B cell (primary cell): ENCODE data around the gene OR7C1. TPM values are rescaled to one million over a fixed set of nuclear protein-coding genes. Genes with fewer than 3 reads are reported as not detected.

Source experiments
- ATAC-seq: fragments of 200-7000 bp; cut with Tn5 transposase; one replicate; pipeline ENCODE4 v1.10.0; 2021; ENCODE audit warnings: low read depth, mild to moderate bottlenecking, moderate number of reproducible peaks, moderate library complexity
- CTCF ChIA-PET: fragments of 350-600 bp; sonication (Branson Sonifier 250); formaldehyde crosslinking; loops from one replicate; lab custom pipeline; 2021; ENCODE audit warnings: antibody characterized with exemption, inconsistent platforms; lab: Charles Lee
- POLR2A ChIA-PET: fragments of 350-600 bp; sonication (Branson Sonifier 250); formaldehyde crosslinking; loops from one replicate; lab custom pipeline; 2021; ENCODE audit warnings: antibody characterized with exemption; lab: Charles Lee
- DNase-seq: peaks from one replicate; pipeline ENCODE4 v3.0.0; 2013
- H2AFZ ChIP-seq: 2 replicates; pipeline ENCODE4 v1.6.1; 2012; ENCODE audit warnings: mild to moderate bottlenecking, low read depth, low read length; ENCODE audit not compliant: insufficient read depth, poor library complexity, severe bottlenecking
- H3K27ac ChIP-seq, 2 donors: 1 replicate in 1 of 2; 2 replicates in 1 of 2; pipeline ENCODE4 v1.5.1; 2012 to 2013; ENCODE audit warnings: low read length in 2 of 2, mild to moderate bottlenecking in 2 of 2, moderate library complexity in 1 of 2
- H3K27me3 ChIP-seq, 4 experiments: fragments of 200-600 bp in 1 of 4; sonication (generic) in 1 of 4; replicated peaks in 1 of 4; 1 replicate in 2 of 4; 2 replicates in 2 of 4; pipeline versions ENCODE4 v1.6.1 to v1.7.0; 2013 to 2016; ENCODE audit warnings: low read length in 3 of 4, mild to moderate bottlenecking in 2 of 4, mixed read lengths in 1 of 4, moderate library complexity in 1 of 4; ENCODE audit not compliant: insufficient read depth in 4 of 4, control insufficient read depth in 3 of 4; ENCODE audit errors: control extremely low read depth in 1 of 4
- H3K36me3 ChIP-seq, 2 experiments: replicated peaks in 1 of 2; 1 replicate in 1 of 2; 2 replicates in 1 of 2; pipeline versions ENCODE4 v1.6.1 to v1.7.1; 2013; ENCODE audit warnings: low read length in 1 of 2; ENCODE audit not compliant: insufficient read depth in 2 of 2, control insufficient read depth in 1 of 2; ENCODE audit errors: control extremely low read depth in 1 of 2, extremely low read depth in 1 of 2
- H3K4me1 ChIP-seq, 2 donors: fragments of 200-600 bp in 1 of 2; sonication (generic) in 1 of 2; 1 replicate in 1 of 2; 2 replicates in 1 of 2; pipeline versions ENCODE4 v1.5.1 to v1.6.1; 2013 to 2017; ENCODE audit warnings: low read length in 2 of 2; ENCODE audit not compliant: control insufficient read depth in 2 of 2, insufficient read depth in 2 of 2
- H3K4me2 ChIP-seq: replicated peaks from 2 replicates; pipeline ENCODE3; 2012; ENCODE audit warnings: mild to moderate bottlenecking, low read depth, low read length; ENCODE audit not compliant: poor library complexity, severe bottlenecking
- H3K4me3 ChIP-seq, 5 experiments: fragments of 200-600 bp in 1 of 5; sonication (generic) in 1 of 5; 1 replicate in 3 of 5; 2 replicates in 2 of 5; pipeline versions ENCODE4 v1.5.1 to v1.7.0; 2011 to 2016; ENCODE audit warnings: low read length in 4 of 5, mild to moderate bottlenecking in 4 of 5, low read depth in 2 of 5, control low read depth in 1 of 5, moderate library complexity in 1 of 5; ENCODE audit not compliant: insufficient read depth in 1 of 5; ENCODE audit errors: control extremely low read depth in 1 of 5, extremely low read depth in 1 of 5
- H3K79me2 ChIP-seq: fragments of 200-600 bp; sonication (generic); one replicate; pipeline ENCODE4 v1.6.0; 2016; ENCODE audit warnings: low read length; ENCODE audit not compliant: control insufficient read depth, insufficient read depth
- H3K9ac ChIP-seq: fragments of 200-600 bp; sonication (generic); 2 replicates; pipeline ENCODE4 v1.6.1; 2017; ENCODE audit warnings: mild to moderate bottlenecking, low read length, moderate library complexity
- H3K9me3 ChIP-seq, 3 donors: one replicate each; pipeline versions ENCODE4 v1.6.1 to v1.7.1; 2013; ENCODE audit warnings: low read length in 2 of 3; ENCODE audit not compliant: control insufficient read depth in 2 of 3, insufficient read depth in 1 of 3; ENCODE audit errors: control extremely low read depth in 1 of 3
- H4K20me1 ChIP-seq: 2 replicates; pipeline ENCODE4 v1.6.0; 2012; ENCODE audit warnings: mild to moderate bottlenecking, low read length; ENCODE audit not compliant: insufficient read depth, control insufficient read depth, poor library complexity, severe bottlenecking
- H3K27ac Mint-ChIP-seq: one replicate; pipeline ENCODE4 v1.8.0; 2021; ENCODE audit warnings: mixed read lengths
- H3K27me3 Mint-ChIP-seq: one replicate; pipeline ENCODE4 v1.8.0; 2021; ENCODE audit warnings: mixed read lengths
- H3K4me1 Mint-ChIP-seq: one replicate; pipeline ENCODE4 v1.8.0; 2021; ENCODE audit warnings: mixed read lengths
- H3K4me3 Mint-ChIP-seq: one replicate; pipeline ENCODE4 v1.8.0; 2021; ENCODE audit warnings: mixed read lengths
- H3K9me3 Mint-ChIP-seq: one replicate; pipeline ENCODE4 v1.8.0; 2022; ENCODE audit warnings: mixed read lengths; ENCODE audit not compliant: insufficient read depth
- CTCF ChIP-seq: fragments of 200-600 bp; IDR thresholded peaks from one replicate; pipeline ENCODE4 v1.8.0; 2022; ENCODE audit warnings: antibody characterized with exemption, mild to moderate bottlenecking
- EZH2 ChIP-seq: IDR thresholded peaks from 2 replicates; pipeline ENCODE4 v1.6.1; 2012; ENCODE audit warnings: borderline replicate concordance, low read depth, mild to moderate bottlenecking, moderate library complexity, low read length; ENCODE audit not compliant: insufficient read depth, poor library complexity, severe bottlenecking
- WGBS: methylation state at CpG from one replicate; pipeline ENCODE4 v1.1.5; 2013; ENCODE audit warnings: missing lambda C conversion rate; ENCODE audit not compliant: insufficient coverage; 5-methylcytosine and 5-hydroxymethylcytosine counted together
- intact Hi-C: fragments of 100-400 bp; cut with micrococcal nuclease; formaldehyde crosslinking; loops from one replicate; pipeline ENCODE4 v1.10.0; 2022
- polyA plus RNA-seq: library from polyadenylated mRNA; depleted of rRNA; stranded (reverse); fragments of >200 nt; gene quantifications from 2 replicates; pipeline ENCODE4 v1.2.3, GENCODE V29; 2012
- total RNA-seq, 2 donors: library from RNA; stranded (reverse); fragments of 120-200 nt in 1 of 2; gene quantifications; 1 replicate in 1 of 2; 2 replicates in 1 of 2; pipeline versions ENCODE4 v1.2.3 to v1.2.4, GENCODE V29; 2013 to 2022

The OR7C1 gene
- total and polyA plus RNA-seq, 2 donors (not counting 1 experiment from before 2014, with no cell fraction given), result not detected

- no peaks in the 10 kb centered on the region for H3K4me1 ChIP-seq
- Mint-ChIP-seq H3K4me3 (no peak overlapping the region), H3K9me3 (no peaks in the 10 kb centered on the region), H3K27me3 (peaks cover 10% of the 10 kb centered on the region), H3K27ac (no peak overlapping the region), H3K4me1 (no peaks in the 10 kb centered on the region)
- H3K4me3 ChIP-seq, result no peak overlapping the region
- no peaks in the 10 kb centered on the region for H3K79me2 ChIP-seq
- intact Hi-C loops, result no loop called here
- no peaks in the 10 kb centered on the region for H4K20me1 ChIP-seq
- DNase-seq (no peak), ATAC-seq (no peak)
- CTCF ChIA-PET, result interaction anchor here (0.6 kb wide), 1 partner anchor 21 kb away, joined by 3 read pairs; no protein-coding TSS in a partner anchor
- peak overlapping the region; percentile 56 for H2AFZ ChIP-seq
- 55% methylated on average over 6 of the region's 9 CpGs for WGBS
- no peaks in the 10 kb centered on the region for H3K9me3 ChIP-seq
- H3K27ac ChIP-seq, result no peak overlapping the region
- no peak overlapping the region for H3K9ac ChIP-seq
- H3K36me3 ChIP-seq, result no peaks in the 10 kb centered on the region
- no peak overlapping the region for H3K4me2 ChIP-seq
- POLR2A ChIA-PET, result no interaction called here
- H3K27me3 ChIP-seq, result no peaks in the 10 kb centered on the region
- TF ChIP-seq CTCF, result no peak
- no peak for TF ChIP-seq EZH2
Observed at GRCh38 chr19:14809272-14810057, 25.5 kb downstream of the OR7C1 start.

GRCh38 chr19:14804765-14805164, 30.2 kb downstream of the OR7C1 start:
- Mint-ChIP-seq H3K4me1 (no peaks in the 10 kb centered on the region), H3K27ac (no peak overlapping the region), H3K9me3 (no peaks in the 10 kb centered on the region), H3K27me3 (peaks cover 15% of the 10 kb centered on the region), H3K4me3 (no peak overlapping the region)
- DNase-seq (no peak), ATAC-seq (no peak)
- TF ChIP-seq EZH2 (no peak), CTCF (no peak)
- intact Hi-C loops, result no loop called here
- no peaks in the 10 kb centered on the region for H4K20me1 ChIP-seq
- H3K4me1 ChIP-seq, result no peaks in the 10 kb centered on the region
- WGBS, result 100% methylated on average over 1 of the region's 3 CpGs
- no peak overlapping the region for H3K9ac ChIP-seq
- H2AFZ ChIP-seq, result no peak overlapping the region
- no peak overlapping the region for H3K27ac ChIP-seq
- H3K4me3 ChIP-seq, result no peak overlapping the region
- CTCF ChIA-PET, result no interaction called here
- no peaks in the 10 kb centered on the region for H3K9me3 ChIP-seq
- H3K27me3 ChIP-seq, result no peaks in the 10 kb centered on the region
- POLR2A ChIA-PET, result no interaction called here
- H3K4me2 ChIP-seq, result no peak overlapping the region
- H3K79me2 ChIP-seq, result no peaks in the 10 kb centered on the region
- no peaks in the 10 kb centered on the region for H3K36me3 ChIP-seq
